GM12878 (cell line): Measurements from ENCODE around the gene ZDHHC14. TPM values are rescaled to one million over a fixed set of nuclear protein-coding genes. Genes with fewer than 3 reads are reported as not detected.

ENCODE experiments used
- ATF3 ChIP-seq: IDR thresholded peaks from 2 replicates; pipeline ENCODE4 v1.6.1; 2011; ENCODE audit warnings: low read depth, mild to moderate bottlenecking, low read length, moderate library complexity, borderline replicate concordance; ENCODE audit errors: extremely low read depth
- E4F1 ChIP-seq: fragments of 450-650 bp; IDR thresholded peaks from 2 replicates; pipeline ENCODE4 v1.6.1; 2018; ENCODE audit warnings: borderline replicate concordance, mild to moderate bottlenecking; ENCODE audit not compliant: partially characterized antibody
- FOS ChIP-seq: IDR thresholded peaks from 3 replicates; pipeline ENCODE4 v1.6.1; 2011; ENCODE audit warnings: borderline replicate concordance; ENCODE audit not compliant: insufficient read length; ENCODE audit errors: extremely low read depth
- HDAC6 ChIP-seq: fragments of 200-600 bp; sonication (generic); IDR thresholded peaks from one replicate; pipeline ENCODE4 v1.8.0; 2017; ENCODE audit warnings: antibody characterized with exemption; ENCODE audit not compliant: unreplicated experiment
- IKZF2 ChIP-seq, 2 experiments: fragments of 450-650 bp; IDR thresholded peaks; 2 replicates each; pipeline ENCODE4 v1.6.1; 2017; ENCODE audit warnings: mild to moderate bottlenecking in 2 of 2, moderate library complexity in 2 of 2
- KDM1A ChIP-seq: fragments of 200-600 bp; sonication (generic); IDR thresholded peaks from 2 replicates; pipeline ENCODE4 v1.6.1; 2016; ENCODE audit warnings: borderline replicate concordance
- MLLT1 ChIP-seq: fragments of 450-650 bp; IDR thresholded peaks from 2 replicates; pipeline ENCODE4 v1.6.1; 2016; ENCODE audit warnings: mild to moderate bottlenecking
- NBN ChIP-seq: fragments of 450-650 bp; IDR thresholded peaks from 2 replicates; pipeline ENCODE4 v1.6.1; 2016
- NFYB ChIP-seq: IDR thresholded peaks from 2 replicates; pipeline ENCODE4 v1.6.1; 2011; ENCODE audit warnings: low read depth, mild to moderate bottlenecking, low read length, improper control_type of control experiment, moderate library complexity; ENCODE audit not compliant: insufficient read depth
- NR2C2 ChIP-seq: IDR thresholded peaks from 2 replicates; pipeline ENCODE4 v1.6.1; 2011; ENCODE audit warnings: borderline replicate concordance, low read depth; ENCODE audit not compliant: control insufficient read depth, insufficient read length
- PAX5 ChIP-seq: IDR thresholded peaks from 2 replicates; pipeline ENCODE4 v1.6.1; 2011; ENCODE audit warnings: low read depth, low read length, borderline replicate concordance
- POLR2AphosphoS2 ChIP-seq: IDR thresholded peaks from 2 replicates; pipeline ENCODE4 v1.6.1; 2011; ENCODE audit warnings: low read depth, mild to moderate bottlenecking, low read length, improper control_type of control experiment, moderate library complexity
- RAD21 ChIP-seq: IDR thresholded peaks from 2 replicates; pipeline ENCODE4 v1.6.1; 2011; ENCODE audit warnings: mild to moderate bottlenecking, low read depth, low read length, moderate library complexity; ENCODE audit not compliant: insufficient read depth
- RB1 ChIP-seq: fragments of 450-650 bp; formaldehyde crosslinking; IDR thresholded peaks from 2 replicates; pipeline ENCODE4 v1.6.1; 2017; ENCODE audit warnings: mild to moderate bottlenecking, borderline replicate concordance
- SMAD1 ChIP-seq: fragments of 450-650 bp; IDR thresholded peaks from 2 replicates; pipeline ENCODE4 v1.6.1; 2018; ENCODE audit warnings: mild to moderate bottlenecking, low read depth; ENCODE audit not compliant: partially characterized antibody
- STAT1 ChIP-seq: fragments of 450-650 bp; conservative IDR thresholded peaks from 2 replicates; pipeline ENCODE4 v1.6.1; 2014; ENCODE audit warnings: antibody characterized with exemption, mild to moderate bottlenecking
- WRNIP1 ChIP-seq: IDR thresholded peaks from 2 replicates; pipeline ENCODE4 v1.6.1; 2011; ENCODE audit warnings: low read depth, low read length, improper control_type of control experiment, borderline replicate concordance
- YBX1 ChIP-seq: fragments of 450-650 bp; IDR thresholded peaks from 2 replicates; pipeline ENCODE4 v1.6.1; 2016; ENCODE audit warnings: antibody characterized with exemption
- ZNF207 ChIP-seq: fragments of 450-650 bp; IDR thresholded peaks from 2 replicates; pipeline ENCODE4 v1.6.1; 2014; ENCODE audit warnings: antibody characterized with exemption, mild to moderate bottlenecking, borderline replicate concordance
- ZNF24 ChIP-seq: fragments of 450-650 bp; IDR thresholded peaks from 2 replicates; pipeline ENCODE4 v1.6.1; 2017; ENCODE audit warnings: antibody characterized with exemption, mild to moderate bottlenecking
- ZNF274 ChIP-seq: IDR thresholded peaks from one replicate; pipeline ENCODE4 v1.8.0; 2011; ENCODE audit not compliant: insufficient read length, insufficient read depth
- ZNF687 ChIP-seq: fragments of 450-650 bp; IDR thresholded peaks from 2 replicates; pipeline ENCODE4 v1.6.1; 2017; ENCODE audit warnings: mild to moderate bottlenecking, moderate library complexity
- polyA plus RNA-seq, 11 experiments: library from polyadenylated mRNA; depleted of rRNA in 4 of 11; unstranded in 6 of 11; stranded (reverse) in 5 of 11; fragments of >200 nt; fragmentation: Nextera tagmentation in 4 of 11; fragmentation: Illumina TruSeq in 1 of 11; extraction: Ambion mirVana in 4 of 11; extraction: Trizol in 1 of 11; gene quantifications; 1 replicate in 1 of 11; 2 replicates in 10 of 11; pipeline versions ENCODE4 v1.2.1 to v1.2.3, GENCODE V29; 2011 to 2016; ENCODE audit warnings: inconsistent platforms in 2 of 11, missing spikeins in 2 of 11, low read depth in 1 of 11
- total RNA-seq, 4 experiments: library from RNA; depleted of rRNA in 3 of 4; stranded (reverse); fragments of >200 nt in 3 of 4; fragmentation: Illumina TruSeq in 1 of 4; extraction: Trizol in 1 of 4; gene quantifications; 2 replicates each; pipeline versions ENCODE4 v1.2.1 to v1.2.3, GENCODE V29; 2013 to 2021

ZDHHC14 gene
- total and polyA plus RNA-seq, 10 of the 15 experiments (the other 5 are each of a cell fraction or from before 2014, with no cell fraction given), result 0.15 to 16.0 (median 0.76) TPM; not detected in 1

GRCh38 chr6:157561929-157562810 lies 181.2 kb downstream of the ZDHHC14 start (continued):
- no peak for TF ChIP-seq E4F1
- TF ChIP-seq ZNF24, result no peak
- no peak for TF ChIP-seq STAT1
- no peak for TF ChIP-seq WRNIP1
- TF ChIP-seq RAD21, result no peak
- TF ChIP-seq PAX5, result peak; percentile 89
- peak; percentile 91 for TF ChIP-seq NBN
- no peak; the same call in 1 of the 2 replicates for TF ChIP-seq ZNF687
- no peak for TF ChIP-seq YBX1
- TF ChIP-seq FOS, result no peak
- no peak for TF ChIP-seq HDAC6
- TF ChIP-seq MLLT1, result peak; percentile 98
- no peak for TF ChIP-seq NFYB
- TF ChIP-seq SMAD1, result peak; percentile 88
- no peak for TF ChIP-seq ZNF207
- no peak for TF ChIP-seq ATF3
- peak; percentile 91 to 97 for TF ChIP-seq IKZF2 (IDR thresholded peaks at IDR 0.05)
- no peak for TF ChIP-seq ZNF274
- 0 out of 2 replicates have a peak, but pooled peaks have one; percentile 15 for TF ChIP-seq RB1
- no peak for TF ChIP-seq POLR2AphosphoS2
- TF ChIP-seq NR2C2, result no peak
- no peak for TF ChIP-seq KDM1A
